Activated CD8-positive, alpha-beta T cell treated with anti-CD3 and anti-CD28 coated beads for 36 hours (primary cell): Measurements from ENCODE around the gene CACNA2D4. TPM values are rescaled to one million over a fixed set of nuclear protein-coding genes. Genes with fewer than 3 reads are reported as not detected.

Experiments
- ATAC-seq: fragments of 200-7000 bp; cut with Tn5 transposase; one replicate; pipeline ENCODE4 v1.10.0; 2021; ENCODE audit warnings: mild to moderate bottlenecking, moderate library complexity
- CTCF ChIA-PET: fragments of 350-600 bp; sonication (Branson Sonifier 250); formaldehyde crosslinking; loops from one replicate; lab custom pipeline; 2021; ENCODE audit warnings: antibody characterized with exemption; lab: Charles Lee
- POLR2A ChIA-PET: fragments of 350-600 bp; sonication (Branson Sonifier 250); formaldehyde crosslinking; loops from one replicate; lab custom pipeline; 2021; ENCODE audit warnings: antibody characterized with exemption; lab: Charles Lee
- DNase-seq: peaks from one replicate; pipeline ENCODE4 v3.0.0-alpha.2; 2020
- H3K27ac Mint-ChIP-seq: one replicate; pipeline ENCODE4 v1.8.0; 2021; ENCODE audit warnings: mild to moderate bottlenecking, mixed read lengths
- H3K27me3 Mint-ChIP-seq: one replicate; pipeline ENCODE4 v1.8.0; 2021; ENCODE audit warnings: mixed read lengths
- H3K36me3 Mint-ChIP-seq: one replicate; pipeline ENCODE4 v1.8.0; 2021; ENCODE audit warnings: low read depth, mixed read lengths
- H3K4me1 Mint-ChIP-seq: one replicate; pipeline ENCODE4 v1.8.0; 2021; ENCODE audit warnings: low read depth, mixed read lengths
- H3K4me3 Mint-ChIP-seq: one replicate; pipeline ENCODE4 v1.8.0; 2021; ENCODE audit warnings: mild to moderate bottlenecking, moderate library complexity, mixed read lengths
- H3K9me3 Mint-ChIP-seq: one replicate; pipeline ENCODE4 v1.8.0; 2021; ENCODE audit warnings: mixed read lengths
- CTCF ChIP-seq: fragments of 200-600 bp; IDR thresholded peaks from one replicate; pipeline ENCODE4 v1.8.0; 2022; ENCODE audit warnings: antibody characterized with exemption, mild to moderate bottlenecking
- intact Hi-C: fragments of 100-400 bp; cut with micrococcal nuclease; formaldehyde crosslinking; loops from one replicate; pipeline ENCODE4 v1.10.0; 2022
- total RNA-seq, 2 experiments: library from RNA; stranded (reverse); gene quantifications; one replicate each; pipeline ENCODE4 v1.2.3, GENCODE V29; 2021

Gene CACNA2D4
- total RNA-seq, 2 experiments from 2014 or later, result 4.2 to 4.3 TPM

DNA sequence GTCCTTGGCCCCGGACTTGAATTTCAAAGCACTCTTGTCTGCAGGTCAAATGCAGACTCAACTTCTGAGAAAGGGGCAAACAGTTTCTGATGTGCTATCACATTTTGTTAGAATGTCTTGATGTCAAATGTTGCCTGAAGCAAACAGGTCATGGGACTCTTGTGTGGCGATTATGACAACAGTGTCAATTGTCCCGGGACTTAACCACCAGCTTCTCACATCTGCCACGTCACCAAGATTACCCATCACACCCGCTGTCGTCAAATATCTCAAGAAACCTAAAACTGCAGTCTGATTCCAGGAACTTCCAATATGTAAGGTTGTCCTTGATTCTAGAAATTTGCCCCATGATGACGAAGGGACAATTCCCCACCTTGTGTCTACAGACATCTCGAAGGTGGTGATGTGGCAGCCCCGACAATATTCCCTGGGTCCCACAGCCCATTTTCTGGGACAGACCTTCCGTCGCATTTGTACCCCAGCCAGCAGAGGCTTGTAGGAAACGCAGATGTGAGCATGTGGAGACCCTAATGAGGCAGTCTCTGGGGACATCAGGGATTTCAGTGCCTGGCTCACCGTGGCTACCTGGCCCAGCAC lies 76.8 kb downstream of the CACNA2D4 start:
- ATAC-seq (no peak), DNase-seq (no peak)
- intact Hi-C loops, result no loop called here
- ChIA-PET POLR2A (no interaction called here), CTCF (interaction anchor here (1.3 to 1.5 kb wide), 2 partner anchors 50 to 98 kb away, joined by 3 read pairs; no protein-coding TSS in a partner anchor)
- peaks cover 7% of the 10 kb centered on the region for H3K4me1 Mint-ChIP-seq
- no peak overlapping the region for H3K27ac Mint-ChIP-seq
- H3K27me3 Mint-ChIP-seq, result peaks cover 3% of the 10 kb centered on the region
- no peak for TF ChIP-seq CTCF
- no peaks in the 10 kb centered on the region for H3K36me3 Mint-ChIP-seq
- H3K4me3 Mint-ChIP-seq, result no peak overlapping the region
- H3K9me3 Mint-ChIP-seq, result no peaks in the 10 kb centered on the region

DNA sequence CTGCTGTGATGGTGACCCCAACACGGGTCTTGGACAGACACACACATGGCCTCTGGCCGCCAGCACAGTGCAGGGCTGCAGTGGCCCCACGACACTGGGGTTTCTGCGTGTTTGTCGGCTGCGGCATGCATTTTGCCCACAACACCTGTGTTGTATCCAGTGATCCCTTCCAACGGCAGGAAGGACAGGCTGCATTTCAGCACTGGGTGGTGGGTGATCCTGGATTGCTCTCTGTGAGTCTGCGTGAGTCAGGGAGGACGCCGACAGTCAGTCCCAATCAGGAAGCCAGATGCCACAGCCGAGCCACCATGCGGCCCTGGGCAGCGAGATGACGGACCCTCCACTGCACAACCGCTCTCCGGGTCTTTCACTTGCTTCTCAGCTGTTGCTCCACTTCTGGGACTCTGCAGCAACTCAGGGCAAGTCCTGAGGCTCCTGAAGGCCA lies 77.4 kb downstream of the CACNA2D4 start:
- DNase-seq, result no peak
- Mint-ChIP-seq H3K4me1 (peaks cover 7% of the 10 kb centered on the region), H3K27ac (no peak overlapping the region), H3K9me3 (no peaks in the 10 kb centered on the region), H3K36me3 (no peaks in the 10 kb centered on the region), H3K27me3 (peaks cover 3% of the 10 kb centered on the region), H3K4me3 (no peak overlapping the region)
- no peak for ATAC-seq
- no peak for TF ChIP-seq CTCF
- CTCF ChIA-PET, result interaction anchor here (1.3 to 2.3 kb wide), 2 partner anchors 99 kb away, joined by 3 to 9 read pairs; no protein-coding TSS in a partner anchor
- intact Hi-C loops, result no loop called here
- POLR2A ChIA-PET, result no interaction called here

DNA sequence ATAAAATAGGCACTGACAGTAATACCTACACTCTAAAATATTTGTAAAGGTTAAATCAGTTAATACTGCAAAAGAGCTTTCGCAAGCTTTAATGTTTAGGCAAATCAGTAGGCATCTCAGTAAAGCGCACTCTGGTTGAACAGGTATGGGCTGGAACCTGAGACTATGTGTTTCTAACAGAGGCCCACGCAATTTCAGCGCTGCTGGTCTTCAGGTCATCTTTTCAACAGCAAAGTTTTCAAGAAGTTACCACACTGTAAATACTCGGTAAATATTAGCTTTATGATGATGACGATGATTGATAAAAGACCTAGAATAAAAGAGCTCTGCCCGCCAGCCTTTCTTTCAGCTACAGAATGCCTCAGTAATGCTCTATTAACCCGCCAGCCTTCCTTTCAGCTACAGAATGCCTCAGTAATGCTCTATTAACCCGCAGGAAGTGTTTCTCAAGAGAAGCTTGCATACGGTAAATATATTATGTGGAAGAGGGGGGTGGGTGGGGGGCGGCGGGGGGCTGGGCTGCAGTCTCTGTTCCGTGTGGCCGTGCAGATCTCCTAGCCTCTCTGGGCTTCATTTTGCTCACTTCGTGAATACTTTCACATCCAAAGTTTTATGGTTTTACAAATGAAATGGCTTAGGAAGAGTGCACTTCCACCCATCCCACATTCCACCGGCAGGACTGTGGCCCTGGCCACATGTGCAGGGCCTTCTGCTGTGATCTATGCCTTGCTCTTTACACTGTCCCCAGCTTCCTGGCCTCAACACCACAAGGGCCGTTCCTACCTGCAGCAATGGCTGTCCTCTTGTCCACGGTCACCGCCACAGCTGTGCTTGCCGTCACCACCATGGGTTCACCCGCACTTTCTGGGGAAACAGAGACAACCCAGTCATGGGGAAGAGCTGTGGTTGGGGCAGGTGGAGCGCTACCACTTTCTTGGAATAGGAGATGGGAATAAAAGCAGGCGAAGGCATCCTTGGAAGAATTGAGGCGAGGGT lies 78.2 kb downstream of the CACNA2D4 start:
- TF ChIP-seq CTCF, result no peak
- CTCF ChIA-PET, result interaction anchor here (2.3 kb wide), 1 partner anchor 100 kb away, joined by 9 read pairs; no protein-coding TSS in a partner anchor

GRCh38 chr12:1839464-1839863 lies 79.0 kb downstream of the CACNA2D4 start:
- no peak for TF ChIP-seq CTCF
- Mint-ChIP-seq H3K27me3 (peaks cover 3% of the 10 kb centered on the region), H3K9me3 (no peaks in the 10 kb centered on the region), H3K4me3 (no peak overlapping the region), H3K36me3 (no peaks in the 10 kb centered on the region), H3K4me1 (peaks cover 7% of the 10 kb centered on the region), H3K27ac (no peak overlapping the region)
- intact Hi-C loops, result no loop called here
- no peak for ATAC-seq
- DNase-seq, result no peak
- ChIA-PET POLR2A (no interaction called here), CTCF (interaction anchor here (2.3 kb wide), 1 partner anchor 101 kb away, joined by 9 read pairs; no protein-coding TSS in a partner anchor)

More for the DNA sequence above, 78.2 kb downstream of the CACNA2D4 start:
- Mint-ChIP-seq H3K27ac (no peak overlapping the region), H3K4me3 (no peak overlapping the region), H3K36me3 (no peaks in the 10 kb centered on the region), H3K9me3 (no peaks in the 10 kb centered on the region), H3K4me1 (peaks cover 7% of the 10 kb centered on the region), H3K27me3 (peaks cover 3% of the 10 kb centered on the region)
- DNase-seq, result no peak
- intact Hi-C loops, result no loop called here
- POLR2A ChIA-PET, result no interaction called here
- ATAC-seq, result no peak
